ENCODE results near the gene ATG10.

The ATG10 gene

DNA sequence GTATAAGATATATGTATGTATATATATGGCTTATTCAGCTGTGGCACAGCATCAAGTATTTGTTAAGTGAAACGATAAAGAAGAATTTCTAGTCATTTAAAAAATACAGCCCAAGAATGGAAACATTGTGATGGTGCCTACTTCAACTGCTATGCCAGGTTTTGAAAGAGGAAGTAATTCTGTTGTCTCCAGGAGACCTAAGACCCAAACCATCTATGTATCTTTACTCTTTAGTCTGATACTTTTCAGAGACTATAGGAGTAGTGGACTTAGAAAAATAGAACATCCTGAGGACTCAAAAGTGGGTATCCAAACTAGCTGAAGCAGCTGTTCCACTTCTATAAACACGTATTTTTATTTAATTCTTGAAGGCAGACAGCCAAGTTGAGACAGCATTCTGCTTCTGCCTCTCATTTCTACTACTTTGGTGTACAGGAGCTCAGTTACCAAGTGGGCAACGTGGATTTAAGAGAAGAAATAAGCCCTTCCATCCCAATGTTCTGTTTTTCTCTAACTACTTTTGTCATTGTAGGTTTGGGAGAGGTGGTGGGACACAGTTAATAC is 195.6 kb downstream of the ATG10 start:
- Histone ChIP-seq H3K36me3 (ENCODE audit: control insufficient read depth, insufficient read depth, low read length) (no peaks in the 10 kb centered on the region), H3K4me3 (ENCODE audit: low read depth, low read length) (no peak overlapping the region), H2AFZ (no peak overlapping the region), H3K79me2 (no peaks in the 10 kb centered on the region), H3K9me3 (ENCODE audit: control insufficient read depth, low read length) (no peaks in the 10 kb centered on the region), H3K4me1 (peaks cover 16% of the 10 kb centered on the region), H3K9ac (no peak overlapping the region), H3K4me2 (ENCODE audit: low read length) (no peak overlapping the region), H3K27me3 (ENCODE audit: control insufficient read depth, insufficient read depth, low read length) (no peaks in the 10 kb centered on the region), H3K27ac (no peak overlapping the region)
- no peak for TF ChIP-seq CTCF (IDR thresholded peaks at IDR 0.05)

DNA sequence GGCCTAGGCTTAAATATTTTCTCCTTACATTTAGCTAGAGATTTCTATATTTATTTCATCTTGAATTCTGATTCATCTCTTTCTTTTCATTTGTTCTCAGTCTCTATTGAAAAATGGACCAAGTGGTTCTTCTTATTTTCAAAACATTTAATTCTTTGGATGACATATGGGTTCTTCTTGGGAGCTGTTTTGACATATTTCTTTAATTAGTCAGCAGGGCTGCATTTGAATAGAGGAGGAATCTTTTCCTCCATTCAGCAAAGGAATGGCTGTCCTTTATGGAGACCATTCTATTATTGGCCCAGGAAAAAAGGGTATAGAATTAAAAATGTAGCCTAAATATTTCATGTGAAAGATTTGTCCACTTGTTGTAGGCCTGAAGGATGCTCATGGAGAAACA is 196.5 kb downstream of the ATG10 start:
- peaks cover 16% of the 10 kb centered on the region for H3K4me1 ChIP-seq
- H3K36me3 ChIP-seq (ENCODE audit: control insufficient read depth, insufficient read depth, low read length) = no peaks in the 10 kb centered on the region
- no peaks in the 10 kb centered on the region for H3K27me3 ChIP-seq (ENCODE audit: control insufficient read depth, insufficient read depth, low read length)
- no peak overlapping the region for H3K27ac ChIP-seq
- no peak overlapping the region for H3K4me3 ChIP-seq (ENCODE audit: low read depth, low read length)
- no peak overlapping the region for H3K4me2 ChIP-seq (ENCODE audit: low read length)
- H2AFZ ChIP-seq = no peak overlapping the region
- H3K9me3 ChIP-seq (ENCODE audit: control insufficient read depth, low read length) = no peaks in the 10 kb centered on the region
- no peak overlapping the region for H3K9ac ChIP-seq
- TF ChIP-seq CTCF (IDR thresholded peaks at IDR 0.05) = no peak
- H3K79me2 ChIP-seq = no peaks in the 10 kb centered on the region

DNA sequence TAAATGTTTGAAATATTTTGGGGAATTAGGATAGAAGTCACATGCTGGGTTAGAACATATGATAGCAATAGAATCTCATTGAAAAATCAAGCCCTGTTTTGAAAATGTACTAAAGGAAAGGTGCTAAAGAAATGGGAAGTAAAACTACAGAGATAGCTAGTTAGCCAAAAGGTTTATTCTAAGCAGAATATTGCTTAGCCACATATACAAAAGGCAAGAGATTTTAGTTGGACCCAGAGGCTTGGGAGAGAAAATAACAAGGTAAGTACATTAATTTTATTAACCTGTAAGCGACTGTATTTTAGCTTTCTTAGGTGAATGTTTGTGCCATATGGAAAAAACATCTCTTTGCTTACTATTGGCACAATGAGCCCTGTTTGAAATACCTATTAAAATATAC is 198.1 kb downstream of the ATG10 start:
- Histone ChIP-seq H3K4me3 (ENCODE audit: low read depth, low read length) (no peak overlapping the region), H3K27me3 (ENCODE audit: control insufficient read depth, insufficient read depth, low read length) (no peaks in the 10 kb centered on the region), H3K27ac (no peak overlapping the region), H2AFZ (no peak overlapping the region), H3K9me3 (ENCODE audit: control insufficient read depth, low read length) (no peaks in the 10 kb centered on the region), H3K4me1 (peaks cover 9% of the 10 kb centered on the region), H3K36me3 (ENCODE audit: control insufficient read depth, insufficient read depth, low read length) (no peaks in the 10 kb centered on the region), H3K4me2 (ENCODE audit: low read length) (no peak overlapping the region), H3K79me2 (no peaks in the 10 kb centered on the region), H3K9ac (no peak overlapping the region)
- TF ChIP-seq CTCF (IDR thresholded peaks at IDR 0.05) = no peak

DNA sequence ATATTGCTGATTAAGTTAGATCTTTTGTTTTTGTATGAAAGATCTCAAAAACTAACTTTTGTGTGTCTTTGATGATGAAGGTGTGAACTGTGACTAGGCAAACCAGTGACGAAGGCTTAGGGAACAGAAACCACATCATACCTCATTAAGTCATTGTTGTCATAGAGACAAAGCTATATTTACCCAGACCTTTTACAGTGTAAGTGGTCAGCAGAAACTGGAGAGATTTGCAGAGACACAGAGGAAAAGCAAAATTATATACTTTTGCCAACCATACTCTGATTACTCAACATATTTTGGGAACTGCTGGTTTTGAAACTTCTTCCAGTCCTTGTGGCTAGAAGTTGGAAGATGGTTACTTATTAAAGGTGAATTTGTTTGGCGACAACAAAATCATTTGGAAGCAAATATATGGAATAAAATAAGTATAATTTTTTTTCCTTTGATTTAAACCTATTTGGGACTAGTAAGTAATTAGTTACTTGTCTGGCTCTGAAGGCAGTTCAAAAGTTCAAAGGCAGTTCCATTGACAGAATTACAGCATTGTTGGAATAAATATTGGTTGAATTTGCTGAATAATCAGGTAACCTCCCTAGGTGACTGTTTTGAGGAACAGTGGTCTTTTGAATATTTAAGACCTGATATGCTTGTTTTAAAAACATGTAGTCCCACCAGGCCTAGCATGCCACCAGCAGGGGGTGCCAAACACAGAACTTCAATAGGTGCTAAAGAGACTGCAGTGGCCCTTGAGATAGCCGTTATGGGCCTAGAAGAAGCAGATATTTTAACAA is 202.5 kb downstream of the ATG10 start:
- Histone ChIP-seq H3K9me3 (ENCODE audit: control insufficient read depth, low read length) (no peaks in the 10 kb centered on the region), H3K27me3 (ENCODE audit: control insufficient read depth, insufficient read depth, low read length) (no peaks in the 10 kb centered on the region), H3K4me3 (ENCODE audit: low read depth, low read length) (no peak overlapping the region), H3K4me1 (no peaks in the 10 kb centered on the region), H3K9ac (no peak overlapping the region), H3K79me2 (no peaks in the 10 kb centered on the region), H2AFZ (no peak overlapping the region), H3K36me3 (ENCODE audit: control insufficient read depth, insufficient read depth, low read length) (no peaks in the 10 kb centered on the region), H3K4me2 (ENCODE audit: low read length) (no peak overlapping the region), H3K27ac (no peak overlapping the region)
- TF ChIP-seq CTCF (IDR thresholded peaks at IDR 0.05) = peak; percentile 81

DNA sequence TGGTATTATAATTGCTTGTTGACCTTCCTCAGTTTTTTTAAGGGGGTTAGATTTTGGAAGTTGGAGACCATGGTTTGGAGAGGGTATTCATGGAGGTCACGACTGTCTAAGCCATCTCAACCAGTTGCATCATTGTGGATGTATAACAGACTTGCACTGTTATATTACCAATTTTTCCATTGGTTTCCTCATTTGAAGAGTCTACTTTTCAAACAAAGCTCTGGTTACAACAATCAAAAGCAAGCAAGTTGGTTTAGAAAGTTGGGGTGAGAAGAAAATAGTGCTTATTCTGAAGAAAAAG is 203.0 kb downstream of the ATG10 start:
- no peak for TF ChIP-seq CTCF (IDR thresholded peaks at IDR 0.05)
- Histone ChIP-seq H3K27ac (no peak overlapping the region), H3K4me2 (ENCODE audit: low read length) (no peak overlapping the region), H3K79me2 (no peaks in the 10 kb centered on the region), H3K36me3 (ENCODE audit: control insufficient read depth, insufficient read depth, low read length) (no peaks in the 10 kb centered on the region), H3K27me3 (ENCODE audit: control insufficient read depth, insufficient read depth, low read length) (no peaks in the 10 kb centered on the region), H3K4me3 (ENCODE audit: low read depth, low read length) (no peak overlapping the region), H2AFZ (no peak overlapping the region), H3K9me3 (ENCODE audit: control insufficient read depth, low read length) (no peaks in the 10 kb centered on the region), H3K9ac (no peak overlapping the region), H3K4me1 (no peaks in the 10 kb centered on the region)
